ENCODE results near the gene MIOX.

The MIOX gene

GRCh38 chr22:50490531-50491308 is 4.1 kb downstream of the MIOX start:
- DNase-seq, result peak; percentile 26
- ATAC-seq, result no peak

- DNase-seq (no peak), ATAC-seq (no peak)
These were observed 10.4 kb downstream of the MIOX start for GRCh38 chr22:50497093-50497492.

DNA sequence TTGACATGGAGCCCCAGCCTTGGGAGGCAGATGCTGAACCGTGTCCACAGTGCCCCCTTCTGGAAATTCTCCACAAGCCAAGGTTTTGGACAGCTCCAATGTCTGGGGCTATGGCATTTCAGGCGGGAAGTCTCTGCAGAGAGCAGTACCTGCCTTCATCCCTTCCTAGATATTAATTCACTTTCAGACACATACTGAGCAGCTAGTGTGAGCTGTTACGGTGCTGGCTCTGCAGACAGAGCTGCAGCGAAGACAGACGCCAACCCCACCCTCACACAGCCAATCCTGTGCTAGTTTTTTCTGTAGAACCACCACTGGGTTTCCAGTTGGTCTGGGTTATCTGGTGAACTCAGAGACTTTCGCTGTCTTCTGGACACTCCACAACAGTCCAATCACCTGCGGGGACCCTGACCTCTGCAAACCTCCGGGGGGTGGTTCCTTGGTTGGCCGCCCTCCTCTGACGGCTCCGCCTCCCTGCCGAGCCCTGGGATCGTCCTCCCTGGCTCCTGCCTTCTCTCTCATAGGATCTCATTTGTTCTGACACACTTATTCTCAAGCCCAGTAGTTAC is 11.7 kb downstream of the MIOX start:
- peak; percentile 73 for DNase-seq

DNA sequence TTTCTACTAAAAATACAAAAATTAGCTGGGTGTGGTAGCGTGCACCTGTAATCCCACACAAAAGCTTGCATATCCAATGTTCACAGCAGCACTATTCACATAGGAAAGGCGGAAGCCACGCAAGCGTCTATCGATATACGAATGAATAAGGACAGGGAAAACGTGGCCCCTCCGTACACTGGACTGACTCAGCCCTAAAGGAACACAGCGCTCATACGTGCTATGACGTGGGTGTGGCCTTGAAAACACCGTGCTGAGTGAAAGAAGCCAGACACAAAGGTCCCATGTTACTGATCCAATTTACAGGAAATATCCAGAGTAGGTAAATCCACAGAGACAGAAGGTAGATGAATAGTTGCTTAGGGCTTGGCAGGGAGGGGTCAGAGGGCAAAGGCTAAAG is 13.8 kb downstream of the MIOX start:
- no peak for ATAC-seq
- DNase-seq, result no peak

More for the DNA sequence above, 11.7 kb downstream of the MIOX start:
- ATAC-seq, result peak; percentile 79

- DNase-seq (no peak), ATAC-seq (no peak)
These were observed 15.4 kb downstream of the MIOX start for GRCh38 chr22:50502096-50502495.

DNA sequence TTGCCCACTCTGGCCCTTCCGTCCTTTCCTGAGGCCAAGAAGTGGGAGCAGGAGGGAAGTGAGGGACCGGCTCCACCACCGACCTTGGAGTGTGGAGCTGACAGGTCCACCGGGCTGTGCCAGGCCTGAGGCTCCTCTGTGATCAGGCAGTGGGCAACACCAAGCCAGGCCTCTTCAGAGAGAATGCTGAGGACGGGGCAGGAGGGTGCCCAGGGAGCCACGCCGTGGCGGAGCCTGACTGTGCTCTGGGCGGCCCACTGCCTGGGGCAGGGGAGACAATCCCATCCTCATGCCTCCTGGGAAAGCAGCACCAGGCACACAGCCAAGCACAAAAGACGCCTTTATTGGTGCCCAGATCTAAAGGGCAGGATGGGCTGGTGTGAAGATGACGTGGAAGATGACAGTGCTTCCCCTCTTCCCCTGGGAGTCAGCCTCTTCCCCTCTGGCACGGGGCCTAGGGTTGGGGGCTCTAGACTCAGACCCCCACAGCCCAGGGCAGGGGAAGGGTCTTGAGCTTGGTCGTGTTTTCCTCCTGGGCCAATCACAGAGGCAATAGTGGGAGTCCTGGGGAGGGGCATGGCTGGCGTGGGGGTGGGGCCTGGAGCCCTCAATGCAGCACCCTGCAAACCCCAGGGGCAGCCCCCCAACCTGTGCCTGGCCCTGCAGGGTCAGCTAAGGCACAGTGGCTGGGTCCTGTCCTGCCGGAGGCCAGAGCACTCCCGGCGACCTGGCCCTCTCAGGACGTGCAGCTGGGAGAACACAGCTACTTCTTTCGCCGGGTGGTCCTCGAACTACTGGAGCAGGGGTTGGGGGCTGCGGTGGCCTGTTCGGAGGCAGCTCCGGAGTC is 16.2 kb downstream of the MIOX start:
- no peak for ATAC-seq

DNA sequence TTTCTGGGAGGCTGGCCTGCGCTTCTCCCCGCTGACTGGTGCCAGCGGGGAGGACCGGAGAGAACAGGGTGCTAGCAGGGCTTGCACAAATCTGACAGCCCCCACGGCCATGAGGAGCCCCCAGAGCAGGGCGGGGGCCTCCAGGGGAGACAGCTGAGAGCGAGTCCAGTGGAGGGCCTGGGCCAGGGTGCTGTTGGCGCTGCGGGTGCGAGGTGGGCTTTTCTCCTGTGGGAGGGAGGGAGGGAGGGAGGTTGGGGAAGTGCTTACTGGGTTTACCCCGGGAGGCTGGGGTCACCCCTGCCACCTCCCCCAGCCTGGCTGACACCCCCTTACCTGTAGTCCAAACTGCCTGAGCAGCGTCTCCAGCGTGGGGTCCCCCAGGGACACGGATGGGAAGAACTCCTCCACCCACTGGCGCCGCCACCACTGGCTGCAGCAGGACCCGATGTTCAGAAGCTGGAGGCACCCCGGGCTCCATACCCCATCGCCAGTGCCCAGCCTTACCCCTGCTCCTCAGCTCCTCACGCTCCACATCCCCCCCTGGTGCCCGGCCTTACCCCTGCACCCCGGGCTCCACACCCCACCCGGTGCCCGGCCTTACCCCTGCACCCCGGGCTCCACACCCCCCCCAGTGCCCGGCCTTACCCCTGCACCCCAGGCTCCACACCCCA is 17.0 kb downstream of the MIOX start:
- DNase-seq, result peak; percentile 55
- ATAC-seq, result no peak

More for the DNA sequence above, 16.2 kb downstream of the MIOX start:
- no peak for DNase-seq

DNA sequence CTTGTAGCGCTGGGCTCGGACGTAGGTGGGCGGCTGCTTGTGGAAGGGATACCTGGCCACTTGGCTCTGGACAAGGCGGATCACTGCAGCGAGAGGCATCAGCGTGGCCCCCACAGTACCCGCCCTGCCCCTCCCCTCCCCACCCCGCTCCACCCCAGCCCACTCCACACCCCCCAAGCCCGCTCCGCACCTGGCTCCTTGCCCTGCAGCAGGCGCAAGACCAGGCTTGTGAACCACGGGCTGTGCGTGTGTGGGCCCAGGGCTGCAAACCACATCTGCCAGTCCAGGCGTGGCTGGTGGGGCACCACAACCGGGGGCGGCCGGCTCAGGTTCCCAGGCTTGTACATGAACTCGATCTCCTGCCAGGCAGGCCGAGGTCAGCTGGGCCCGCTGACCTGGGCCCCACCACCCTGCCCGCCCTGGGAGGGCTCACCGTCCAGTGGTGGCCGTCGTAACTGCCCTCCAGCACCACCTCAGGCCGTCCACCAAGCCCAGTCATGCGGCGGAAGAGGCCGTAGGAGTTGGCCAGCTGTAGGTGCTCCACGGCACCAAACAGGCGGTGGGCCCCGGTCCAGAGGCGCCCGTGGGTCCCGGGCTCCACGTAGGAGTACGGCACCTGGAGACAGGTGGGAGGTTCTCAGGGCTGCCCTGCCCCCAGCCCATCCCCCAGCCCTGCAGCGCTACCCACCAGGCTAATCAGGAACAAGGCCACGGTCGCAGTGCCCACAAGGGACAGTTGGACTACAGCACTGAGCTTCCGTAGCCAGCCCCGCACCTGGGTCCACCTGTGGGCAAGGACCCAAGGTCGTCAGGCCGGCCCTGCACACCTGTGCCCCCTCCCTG is 17.9 kb downstream of the MIOX start:
- DNase-seq (no peak), ATAC-seq (no peak)

DNA sequence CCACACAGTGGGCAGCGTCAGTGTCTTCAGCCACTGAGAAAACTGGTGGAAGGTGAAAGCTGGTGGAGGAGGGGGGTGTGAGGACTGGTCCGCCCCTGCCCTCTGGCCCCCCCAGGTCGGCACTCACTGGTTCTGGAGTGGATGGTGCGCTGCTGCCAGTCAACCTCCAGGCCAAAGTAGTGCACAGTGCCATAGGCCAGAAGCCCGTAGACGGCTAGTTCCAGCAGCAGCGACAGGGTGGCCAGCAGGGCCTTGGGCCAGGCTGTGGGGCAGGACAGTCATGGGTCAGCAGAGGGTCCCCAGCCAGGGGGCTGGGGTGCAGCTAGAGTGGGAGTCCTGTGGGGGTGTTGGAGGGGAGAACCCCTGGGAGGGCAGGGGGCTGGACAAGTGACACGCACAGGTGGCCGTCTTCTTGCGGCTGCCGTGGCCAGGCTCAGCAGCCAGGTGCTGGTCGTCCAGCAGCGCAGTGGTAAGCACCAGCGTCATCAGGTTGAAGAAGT is 18.7 kb downstream of the MIOX start:
- DNase-seq (no peak), ATAC-seq (no peak)

DNA sequence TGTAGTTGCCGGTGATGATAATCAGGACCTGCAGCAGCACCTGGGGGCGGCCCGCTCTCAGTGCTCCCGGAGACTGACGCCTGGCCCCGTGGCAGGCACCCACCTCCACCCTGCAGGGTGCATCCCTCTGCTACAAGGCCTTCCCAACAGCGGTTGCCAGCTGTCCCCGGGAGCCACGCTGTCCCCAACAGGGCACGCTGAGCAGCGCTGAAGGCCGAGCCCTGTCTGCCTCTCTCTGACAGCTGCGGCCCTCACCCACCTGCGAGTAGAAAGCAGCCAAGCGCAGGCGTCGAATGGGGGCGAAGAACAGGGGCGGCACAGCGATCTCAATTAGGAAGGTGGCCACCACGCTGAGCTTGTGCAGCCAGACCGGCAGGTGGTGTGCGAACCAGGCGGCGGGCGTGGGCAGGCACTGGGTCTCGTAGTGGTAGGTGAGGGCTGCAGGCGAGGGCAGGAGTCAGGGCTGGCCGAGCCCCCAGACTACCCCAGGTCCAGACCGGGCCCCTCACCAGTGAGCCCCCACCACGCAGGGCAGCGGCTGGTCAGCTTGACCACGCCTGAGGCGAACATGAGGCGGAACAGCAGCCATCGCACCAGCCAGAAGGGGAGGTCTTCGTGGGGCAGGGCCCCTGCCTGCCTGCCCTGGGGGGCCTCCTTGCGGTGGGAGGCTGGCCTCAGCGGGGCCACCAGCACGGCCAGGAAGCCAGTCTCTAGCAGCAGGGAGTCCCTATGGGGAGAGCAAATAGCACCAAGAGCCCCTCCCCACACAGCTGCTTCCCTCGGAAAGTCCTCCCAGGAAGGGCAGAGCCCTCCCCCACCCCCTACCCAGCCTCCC is 19.3 kb downstream of the MIOX start:
- no peak for DNase-seq
- ATAC-seq, result no peak

GRCh38 chr22:50506611-50507420 is 20.2 kb downstream of the MIOX start:
- ATAC-seq (no peak), DNase-seq (no peak)

DNA sequence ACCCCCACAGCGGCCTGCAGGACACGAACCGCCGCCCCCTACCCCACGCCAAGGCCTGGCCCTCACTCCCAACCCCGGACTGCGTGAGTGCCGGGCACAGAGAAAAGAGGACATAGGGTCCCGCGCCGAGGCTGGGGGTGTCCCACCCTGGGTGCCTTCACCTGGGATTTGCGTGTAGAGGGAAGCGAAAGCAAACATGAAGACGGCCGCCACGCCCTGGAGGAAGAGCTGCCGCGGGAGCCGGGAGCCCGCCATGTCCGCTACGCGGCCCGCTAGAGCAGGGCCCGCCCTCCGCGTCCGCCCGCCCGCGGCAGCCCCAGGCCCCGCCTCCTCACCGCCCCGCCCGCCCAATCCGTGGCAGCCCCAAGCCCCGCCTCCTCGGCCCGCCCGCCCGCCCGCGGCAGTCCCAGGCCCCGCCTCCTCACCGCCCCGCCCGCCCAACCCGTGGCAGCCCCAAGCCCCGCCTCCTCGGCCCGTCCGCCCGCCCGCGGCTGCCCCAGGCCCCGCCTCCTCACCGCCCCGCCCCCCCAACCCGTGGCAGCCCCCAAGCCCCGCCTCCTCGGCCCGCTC is 20.8 kb downstream of the MIOX start, which contains the start of gene LMF2:
LMF2 (minus strand) TSS at position 282 of the 570 bp plus-strand sequence; CDS start at position 255, 27 bp downstream.
- peak; percentile 96 for DNase-seq
- ATAC-seq, result peak; percentile 84

- peak; percentile 77 for ATAC-seq
- peak; percentile 98 for DNase-seq
These were observed 21.6 kb downstream of the MIOX start, which contains the start of gene NCAPH2 for GRCh38 chr22:50507991-50508884. Gene NCAPH2, plus strand, starts transcription at chr22:50508224. Its CDS starts 114 bp downstream, at chr22:50508338.

GRCh38 chr22:50508897-50509296 is 22.2 kb downstream of the MIOX start:
- ATAC-seq (no peak), DNase-seq (no peak)

- ATAC-seq, result no peak
- DNase-seq, result no peak
These were observed 26.5 kb downstream of the MIOX start for GRCh38 chr22:50513175-50513574.

DNA sequence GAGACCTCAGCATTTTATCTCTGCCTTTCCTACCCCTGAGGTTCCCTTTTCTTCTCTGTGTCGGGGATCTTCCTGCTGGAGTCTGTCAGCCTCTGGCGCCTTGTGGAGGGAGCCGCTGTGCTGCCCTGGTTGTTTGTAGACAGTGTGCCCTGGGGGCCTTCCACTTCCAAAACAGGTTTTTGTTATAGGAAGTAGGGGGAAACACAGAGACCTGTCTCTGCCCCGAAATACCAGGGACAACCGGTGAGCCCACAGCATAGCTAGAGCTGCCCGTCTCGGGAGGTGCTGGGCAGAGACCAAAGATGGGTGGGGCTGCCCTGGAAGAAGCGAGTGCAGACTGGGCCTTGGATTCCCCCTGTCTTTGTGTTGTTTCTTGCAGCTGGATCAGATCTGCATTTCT is 29.4 kb downstream of the MIOX start:
- no peak for ATAC-seq
- no peak for DNase-seq

DNA sequence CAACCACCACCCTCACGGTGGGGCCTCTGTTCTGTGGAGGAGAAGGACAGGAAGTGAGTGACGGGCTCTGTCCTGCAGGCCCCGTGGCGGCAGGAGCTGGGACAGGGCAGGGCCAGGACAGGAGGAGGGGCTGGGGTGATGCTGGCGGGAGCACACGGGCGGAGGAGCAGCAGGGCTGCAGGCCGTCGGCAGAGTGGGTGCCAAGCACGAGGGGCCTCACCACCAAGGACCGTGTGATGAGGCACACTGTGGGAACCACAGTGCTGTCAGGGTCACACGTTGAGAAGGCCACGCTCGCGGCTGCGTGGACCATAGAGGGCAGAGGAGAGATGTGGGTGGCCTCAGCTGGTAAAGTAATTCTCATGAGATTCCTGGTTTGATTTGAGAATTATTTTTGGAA is 30.2 kb downstream of the MIOX start:
- DNase-seq, result no peak
- no peak for ATAC-seq

Data from stimulated activated naive CD8-positive, alpha-beta T cell treated with anti-CD3 and anti-CD28 coated beads, Interleukin-15, Interleukin-2, amounts not matched to agents 100 U/mL and 50 U/mL, for 24 hours (primary cell).